NCI-H187 (cell line): ENCODE results near the gene BCR.

Experiments used
- DNase-seq, 2 experiments: peaks; one replicate each; lab custom pipeline; 2025; lab: John Stamatoyannopoulos, UW

Gene BCR

DNA sequence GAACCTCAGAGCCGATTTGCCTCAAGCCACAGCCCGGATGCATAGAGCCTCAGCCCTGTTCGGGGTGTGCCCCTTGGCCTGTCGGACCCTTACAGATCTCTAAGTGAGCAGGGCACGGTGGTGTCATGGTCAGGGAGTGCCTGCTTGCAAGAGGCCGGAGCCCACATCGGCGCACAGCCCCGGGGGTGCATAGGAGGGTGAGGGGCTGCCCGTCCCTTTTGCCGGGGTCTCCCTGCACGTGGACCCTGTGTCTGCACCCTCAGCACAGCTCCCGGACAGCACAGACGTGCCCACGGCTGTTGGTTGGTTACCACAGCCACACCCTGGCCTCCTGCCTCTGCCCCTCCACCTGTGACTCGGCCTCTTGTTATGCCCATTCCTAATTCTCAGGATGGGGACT lies 28.5 kb upstream of the BCR start:
- no peak for DNase-seq

DNA sequence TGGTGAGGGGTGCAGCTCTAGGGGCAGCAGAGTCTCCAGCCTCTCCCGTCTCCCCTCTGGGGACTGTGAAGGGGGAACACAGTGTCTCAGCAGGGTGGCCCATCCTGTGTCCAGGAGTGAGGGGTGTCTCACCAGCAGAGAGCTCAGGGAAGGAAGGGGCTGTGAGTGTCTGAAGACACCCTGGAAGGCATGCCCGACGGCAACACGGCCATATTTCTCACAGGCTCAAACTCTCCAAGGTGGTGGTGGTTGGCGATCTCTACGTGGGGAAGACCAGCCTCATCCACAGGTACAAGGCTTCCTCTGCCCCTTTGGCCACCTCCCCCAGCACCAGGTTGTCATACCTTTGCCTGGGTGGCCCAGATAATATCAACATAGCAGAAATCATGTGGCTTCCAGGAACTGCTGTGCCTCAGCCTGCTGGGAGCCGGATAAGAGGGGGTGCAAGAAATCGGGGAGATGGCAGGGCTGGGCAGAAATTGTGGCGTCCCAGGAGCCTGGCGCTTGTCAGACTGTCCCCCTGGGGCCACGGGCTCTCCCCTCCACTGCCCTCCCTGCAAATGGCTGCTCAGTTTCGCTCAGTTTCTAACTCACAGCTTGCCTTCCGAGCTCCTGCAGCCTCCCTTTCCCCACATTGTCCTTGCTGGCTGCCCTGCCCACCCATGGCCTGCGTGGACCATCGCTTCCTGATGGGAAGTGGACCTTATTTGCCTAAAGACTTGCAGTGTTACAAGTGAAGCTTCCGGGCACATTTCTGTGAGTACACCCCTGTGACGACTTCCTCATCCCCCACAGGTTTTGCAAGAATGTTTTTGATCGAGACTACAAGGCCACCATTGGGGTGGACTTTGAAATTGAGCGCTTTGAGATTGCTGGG lies 27.8 kb upstream of the BCR start:
- DNase-seq, result no peak

DNA sequence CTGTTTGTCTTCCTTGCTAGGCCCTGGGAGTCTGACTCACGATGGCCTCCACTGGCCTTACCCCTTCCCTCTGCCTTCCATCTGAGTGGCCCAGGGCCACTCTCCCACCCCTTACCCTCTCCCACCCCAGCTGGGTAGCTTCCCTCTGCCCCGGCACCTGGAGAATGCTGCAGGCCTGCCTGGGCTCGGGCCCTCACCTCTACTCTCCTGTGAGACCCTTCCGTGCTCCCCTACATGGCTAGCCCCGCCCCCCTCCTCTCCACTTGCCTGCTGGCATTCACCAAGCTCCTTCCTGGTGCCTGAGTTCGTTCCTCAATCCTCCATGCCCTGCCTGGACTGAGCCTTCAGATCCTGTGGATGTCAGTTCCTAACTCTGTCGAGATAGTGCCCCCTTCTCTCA lies 26.3 kb upstream of the BCR start:
- no peak for DNase-seq

GRCh38 chr22:23154461-23154860 lies 25.8 kb upstream of the BCR start:
- DNase-seq, result no peak

- DNase-seq, result no peak
Observed at GRCh38 chr22:23155143-23155542, 25.2 kb upstream of the BCR start.

- no peak for DNase-seq
Observed at GRCh38 chr22:23155831-23156230, 24.5 kb upstream of the BCR start.

GRCh38 chr22:23156286-23156685 lies 24.0 kb upstream of the BCR start:
- no peak for DNase-seq

DNA sequence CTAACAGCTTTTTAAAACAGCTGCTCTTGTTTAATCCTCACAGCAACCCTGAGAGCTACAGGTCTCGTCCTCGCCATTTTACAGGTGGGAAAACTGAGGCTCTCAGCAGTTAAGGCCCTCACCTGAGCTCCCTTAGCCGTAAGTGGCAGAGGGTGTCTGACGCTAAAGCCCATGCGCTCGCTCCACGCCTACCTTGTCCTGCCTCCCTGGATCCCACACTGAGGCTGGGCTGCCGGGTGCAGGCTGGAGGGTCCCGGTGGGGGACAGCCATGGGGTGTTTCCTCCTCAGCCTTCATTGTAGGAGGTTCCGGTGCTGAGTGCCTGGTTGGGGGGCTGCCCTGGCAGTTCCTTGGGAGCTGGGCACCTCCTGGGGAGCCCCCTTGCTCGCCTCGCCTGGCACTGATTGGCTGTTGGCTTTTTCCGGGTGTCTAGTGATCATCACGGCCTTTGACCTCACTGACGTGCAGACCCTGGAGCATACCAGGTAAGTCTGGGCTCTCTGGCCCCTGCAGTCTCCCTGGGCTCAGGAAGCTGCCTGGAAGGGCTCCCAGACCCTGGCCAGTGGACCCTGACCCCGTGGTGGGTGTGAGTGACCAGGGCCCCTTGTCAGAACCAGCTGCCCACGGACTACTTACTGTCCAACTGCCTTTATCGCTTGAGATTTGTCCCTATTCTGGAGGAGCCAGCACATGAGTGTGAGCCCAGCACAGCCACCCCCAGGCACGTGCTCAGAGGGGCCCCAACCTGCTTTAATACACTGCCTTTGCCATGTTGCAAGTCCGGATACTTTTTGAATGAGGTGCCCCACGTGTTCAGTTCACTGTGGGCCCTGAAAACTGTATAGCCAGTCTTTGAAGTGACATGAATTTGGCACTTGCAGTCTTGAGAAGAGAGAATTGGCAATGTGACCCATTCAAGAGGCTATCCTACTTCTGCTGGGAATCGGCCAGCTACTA lies 22.5 kb upstream of the BCR start:
- no peak for DNase-seq

- no peak for DNase-seq
Observed at GRCh38 chr22:23158516-23159290, 21.6 kb upstream of the BCR start.

DNA sequence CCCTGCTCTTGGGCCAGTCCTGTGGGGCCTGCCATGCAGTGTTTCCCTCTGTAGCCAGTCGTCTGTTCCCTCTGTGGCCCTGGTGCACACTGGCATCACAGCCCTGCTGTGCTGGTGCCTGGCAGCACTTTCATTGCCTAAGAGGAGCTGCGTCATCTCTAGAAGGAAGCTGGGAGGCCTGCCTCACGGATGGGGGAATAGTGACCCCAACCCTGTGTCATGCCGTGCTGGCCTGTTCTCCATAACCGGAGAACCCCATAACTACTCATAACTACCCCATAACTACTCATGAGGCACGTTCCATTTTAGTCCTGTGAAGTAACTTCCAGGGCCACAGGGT lies 21.0 kb upstream of the BCR start:
- no peak for DNase-seq

DNA sequence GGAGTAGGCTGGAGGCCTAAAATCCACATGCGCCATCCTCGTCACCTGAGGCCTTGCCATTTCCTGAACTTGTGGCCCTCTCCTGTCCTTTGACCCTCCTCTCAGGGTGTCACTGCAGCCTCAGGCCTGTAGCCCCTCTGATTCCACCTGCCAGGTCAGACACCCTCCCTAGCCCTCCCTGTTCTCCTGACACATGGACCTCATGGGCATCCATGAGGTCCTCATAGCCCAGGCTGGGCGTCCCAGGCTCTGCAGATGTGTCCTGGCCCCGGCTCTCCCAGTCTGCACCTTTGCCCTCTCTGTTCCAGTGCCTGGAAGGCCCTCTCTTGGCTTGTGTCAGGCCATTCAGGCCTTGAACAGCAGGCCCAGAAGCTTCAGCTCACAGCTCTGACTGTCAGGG lies 19.3 kb upstream of the BCR start:
- no peak for DNase-seq

GRCh38 chr22:23161574-23161973 lies 18.7 kb upstream of the BCR start:
- no peak for DNase-seq

DNA sequence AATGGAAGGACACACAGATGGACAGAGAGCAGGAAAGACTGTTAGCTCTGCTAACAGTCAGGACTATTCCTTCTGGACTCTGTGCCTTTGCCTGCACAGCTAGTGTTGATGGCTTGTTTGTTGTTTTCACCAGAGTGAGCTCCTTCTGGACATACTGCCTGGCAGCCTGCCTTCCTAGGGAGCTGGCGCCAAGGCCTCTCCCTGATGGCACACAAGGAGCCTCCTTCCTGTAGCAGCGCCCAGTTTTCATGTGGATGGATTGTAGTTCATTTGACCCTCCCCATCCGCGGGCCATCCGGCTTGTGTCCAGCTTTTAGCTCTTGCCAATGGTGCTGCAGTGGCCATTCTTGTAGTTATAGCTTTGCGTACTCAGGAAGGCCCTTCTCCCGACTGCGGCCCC lies 16.6 kb upstream of the BCR start:
- no peak for DNase-seq

GRCh38 chr22:23164091-23164490 lies 16.2 kb upstream of the BCR start:
- DNase-seq, result no peak

DNA sequence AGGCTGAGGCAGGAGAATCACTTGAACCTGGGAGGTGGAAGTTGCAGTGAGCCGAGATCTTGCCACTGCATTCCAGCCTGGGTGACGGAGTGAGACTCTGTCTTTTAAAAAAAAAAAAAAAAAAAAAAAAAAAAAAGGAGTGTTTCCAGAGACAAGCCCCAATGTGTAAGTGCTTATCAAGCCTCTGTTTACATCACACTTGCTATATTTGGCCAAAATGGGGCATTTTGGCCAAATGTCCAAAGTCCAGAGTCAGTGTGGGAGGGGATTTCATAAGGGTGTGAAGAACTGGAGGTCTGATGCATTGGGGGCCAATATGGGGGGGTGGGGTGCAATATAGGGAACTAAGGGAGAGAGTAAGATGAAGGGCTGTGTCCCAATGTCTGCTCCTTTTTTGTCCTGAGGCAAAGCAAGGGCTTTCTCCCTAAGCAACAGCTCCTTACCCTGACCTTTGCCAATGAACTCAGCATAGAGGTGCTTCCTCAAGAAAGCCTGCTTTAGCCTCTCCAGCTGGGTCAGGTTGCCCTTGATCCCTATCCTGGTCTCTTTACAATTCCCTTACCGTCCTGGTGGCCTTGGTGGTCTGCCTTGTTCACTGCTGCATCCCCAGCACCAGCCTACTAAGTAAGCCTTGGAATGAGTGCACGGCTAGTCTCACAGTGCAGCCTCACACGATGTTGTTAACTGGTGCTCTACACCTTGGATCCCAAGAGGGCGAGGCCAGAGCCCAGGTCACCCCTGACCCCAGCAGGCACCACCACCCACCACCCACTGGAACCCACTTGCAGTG lies 14.1 kb upstream of the BCR start:
- DNase-seq, result no peak

DNA sequence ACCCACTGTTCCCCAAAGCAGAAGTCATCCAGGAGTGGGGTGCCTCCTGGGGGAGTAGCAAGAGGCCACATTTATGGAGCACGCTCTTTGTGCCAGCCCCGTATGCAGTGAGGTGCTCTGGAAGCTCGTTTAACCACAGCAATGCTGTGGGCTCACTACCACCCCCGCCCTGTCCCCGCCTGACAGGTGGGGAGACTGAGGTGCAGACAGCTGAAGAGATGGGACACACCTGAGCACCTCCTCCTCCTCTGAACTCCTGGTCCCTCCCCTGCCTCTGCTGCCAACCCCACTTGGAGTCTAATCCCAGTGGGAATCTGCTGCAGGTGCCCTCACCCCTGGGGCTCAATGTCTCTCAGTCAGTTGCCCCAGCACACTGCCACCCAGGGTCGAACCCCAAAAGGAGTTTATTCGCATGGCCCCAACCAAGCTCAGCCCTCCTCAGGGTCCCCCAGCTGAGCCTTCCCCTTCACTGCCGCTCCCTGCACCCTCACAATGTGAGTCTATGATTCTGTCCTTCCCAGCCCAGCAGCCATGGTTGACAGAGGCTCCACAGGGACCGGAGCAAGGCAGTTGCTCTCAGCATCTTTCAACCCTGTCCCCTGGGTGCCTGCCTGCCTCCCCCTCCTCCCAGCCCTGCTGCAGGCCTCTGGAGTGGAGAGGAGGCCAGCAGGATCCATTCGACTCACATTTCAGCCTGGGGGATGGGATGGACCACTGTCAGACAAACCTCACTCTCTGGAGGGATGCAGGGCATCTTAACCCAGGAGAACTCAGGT lies 13.3 kb upstream of the BCR start:
- no peak for DNase-seq

- no peak for DNase-seq
Observed at GRCh38 chr22:23168391-23169042, 11.8 kb upstream of the BCR start.

GRCh38 chr22:23169043-23169406 lies 11.3 kb upstream of the BCR start:
- DNase-seq, result no peak

DNA sequence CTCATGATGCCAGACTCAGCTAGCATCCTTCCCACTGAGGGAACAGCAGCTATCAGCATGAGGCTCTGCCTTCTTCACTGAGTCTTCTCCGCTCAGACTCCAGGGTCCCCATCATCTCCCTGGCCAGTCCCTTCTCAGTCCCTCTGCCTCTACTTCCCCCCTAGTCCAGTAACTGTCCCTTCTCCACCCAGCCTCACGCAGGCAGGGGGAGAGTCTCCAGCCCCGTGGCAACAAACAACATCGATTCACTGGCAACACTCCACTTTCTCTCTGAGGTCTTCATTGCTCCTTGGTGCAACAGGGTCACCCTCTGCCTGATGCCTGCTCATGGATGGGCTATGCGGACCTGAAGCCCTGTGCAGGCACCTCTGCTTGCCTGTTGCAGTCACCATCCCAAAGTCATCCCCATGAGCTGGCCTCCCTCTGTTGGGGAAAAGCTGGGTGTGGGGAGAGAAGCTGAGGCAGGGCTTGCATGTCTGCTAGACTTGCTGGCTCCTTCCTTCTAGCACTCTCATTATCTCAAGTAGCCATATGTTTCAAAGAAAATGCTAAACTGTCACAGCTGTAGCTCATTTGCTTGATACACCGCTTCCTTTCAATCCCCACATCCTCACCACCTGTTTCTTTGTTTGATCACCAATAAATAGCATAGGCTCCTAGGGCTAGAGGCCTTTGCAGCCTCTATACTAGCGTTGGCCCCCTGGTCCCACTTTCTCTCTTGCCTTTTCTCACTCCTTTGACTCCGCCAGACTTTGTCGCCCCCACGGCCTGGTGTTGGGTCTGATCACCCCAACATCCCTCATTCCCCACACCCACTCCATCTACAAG lies 4.3 kb upstream of the BCR start:
- DNase-seq, result no peak
